OCI-LY1 (cell line): ENCODE data around the gene ZNF646.

Experiments
- H2AFZ ChIP-seq: fragments of 200-600 bp; sonication (generic), shearing (Covaris generic); 2 replicates; pipeline ENCODE4 v1.6.0; 2014; ENCODE audit warnings: antibody characterized with exemption, mild to moderate bottlenecking, low read length
- H3F3A ChIP-seq: fragments of 200-600 bp; sonication (generic), shearing (Covaris generic); 2 replicates; pipeline ENCODE4 v1.6.0; 2014; ENCODE audit warnings: mild to moderate bottlenecking, antibody characterized with exemption, low read length, moderate library complexity; ENCODE audit not compliant: insufficient read depth
- H3K27ac ChIP-seq: fragments of 200-600 bp; sonication (generic); 2 replicates; pipeline ENCODE4 v1.5.1; 2014; ENCODE audit warnings: low read length, mixed run types, mild to moderate bottlenecking, low read depth; ENCODE audit not compliant: poor library complexity, severe bottlenecking
- H3K27me3 ChIP-seq: fragments of 200-600 bp; sonication (generic); 2 replicates; pipeline ENCODE4 v1.6.0; 2014; ENCODE audit warnings: antibody characterized with exemption, mild to moderate bottlenecking, low read length, moderate library complexity; ENCODE audit not compliant: insufficient read depth
- H3K36me3 ChIP-seq: fragments of 200-600 bp; sonication (generic); 2 replicates; pipeline ENCODE4 v1.6.1; 2014; ENCODE audit warnings: mild to moderate bottlenecking, antibody characterized with exemption, low read length, moderate library complexity, mixed read lengths; ENCODE audit not compliant: insufficient read depth
- H3K4me1 ChIP-seq: fragments of 200-600 bp; sonication (generic); 2 replicates; pipeline ENCODE4 v1.5.1; 2014; ENCODE audit warnings: mild to moderate bottlenecking, low read length, moderate library complexity; ENCODE audit not compliant: insufficient read depth, severe bottlenecking
- H3K4me2 ChIP-seq: fragments of 200-600 bp; sonication (generic), shearing (Covaris generic); 2 replicates; pipeline ENCODE4 v1.6.1; 2014; ENCODE audit warnings: low read length
- H3K4me3 ChIP-seq: fragments of 200-600 bp; sonication (generic); 2 replicates; pipeline ENCODE4 v1.5.1; 2014; ENCODE audit warnings: low read length, low read depth, mild to moderate bottlenecking, mixed read lengths; ENCODE audit not compliant: poor library complexity, severe bottlenecking
- H3K79me2 ChIP-seq: fragments of 200-600 bp; shearing (Covaris generic); 2 replicates; pipeline ENCODE4 v1.6.1; 2016; ENCODE audit warnings: mixed run types, low read length, mixed read lengths; ENCODE audit not compliant: insufficient read depth
- H3K9ac ChIP-seq: fragments of 200-600 bp; sonication (generic), shearing (Covaris generic); 2 replicates; pipeline ENCODE4 v1.6.1; 2014; ENCODE audit warnings: mild to moderate bottlenecking, low read length, mixed read lengths
- H3K9me2 ChIP-seq: fragments of 200-600 bp; sonication (generic), shearing (Covaris generic); 2 replicates; pipeline ENCODE4 v1.6.1; 2014; ENCODE audit warnings: low read depth, mild to moderate bottlenecking, low read length, mixed read lengths
- H3K9me3 ChIP-seq: fragments of 200-600 bp; shearing (Covaris generic); 2 replicates; pipeline ENCODE4 v1.6.1; 2014; ENCODE audit warnings: low read length, mixed read lengths
- H4K20me1 ChIP-seq: fragments of 200-600 bp; sonication (generic), shearing (Covaris generic); 2 replicates; pipeline ENCODE4 v1.6.0; 2016; ENCODE audit warnings: mild to moderate bottlenecking, low read length; ENCODE audit not compliant: insufficient read depth
- EZH2 ChIP-seq: fragments of 200-600 bp; sonication (generic), shearing (Covaris generic); IDR thresholded peaks from 2 replicates; pipeline ENCODE4 v1.8.0; 2017; ENCODE audit warnings: borderline replicate concordance, mixed run types, mild to moderate bottlenecking, antibody characterized with exemption, low read length, moderate library complexity, mixed read lengths
- TF ChIP-seq, protein P1 (sequence below): fragments of 200-600 bp; sonication (generic), shearing (Covaris generic); IDR thresholded peaks from 2 replicates; pipeline ENCODE4 v1.5.1; 2017; ENCODE audit warnings: mild to moderate bottlenecking, antibody characterized with exemption, low read length, moderate library complexity, mixed read lengths

The ZNF646 gene

GRCh38 chr16:31036691-31037090 lies 37.5 kb upstream of the ZNF646 start:
- no peak overlapping the region for H2AFZ ChIP-seq
- H3K9ac ChIP-seq = no peak overlapping the region
- no peaks in the 10 kb centered on the region for H3K27me3 ChIP-seq
- no peaks in the 10 kb centered on the region for H4K20me1 ChIP-seq
- H3K4me2 ChIP-seq = no peak overlapping the region
- TF ChIP-seq EZH2 = no peak
- H3F3A ChIP-seq = no peaks in the 10 kb centered on the region
- no peak overlapping the region for H3K27ac ChIP-seq
- H3K9me3 ChIP-seq = no peaks in the 10 kb centered on the region
- H3K4me1 ChIP-seq = peaks cover 17% of the 10 kb centered on the region
- H3K4me3 ChIP-seq = no peak overlapping the region
- no peaks in the 10 kb centered on the region for H3K79me2 ChIP-seq
- H3K9me2 ChIP-seq = no peaks in the 10 kb centered on the region
- peaks cover 17% of the 10 kb centered on the region; the same call in 1 of the 2 replicates for H3K36me3 ChIP-seq

- Histone ChIP-seq H3K9me2 (no peaks in the 10 kb centered on the region), H3K79me2 (no peaks in the 10 kb centered on the region), H3K9me3 (no peaks in the 10 kb centered on the region), H3K27ac (no peak overlapping the region), H4K20me1 (no peaks in the 10 kb centered on the region), H3K27me3 (no peaks in the 10 kb centered on the region), H3K4me3 (no peak overlapping the region), H3K4me2 (no peak overlapping the region), H3K9ac (no peak overlapping the region), H3K4me1 (peaks cover 5% of the 10 kb centered on the region), H3K36me3 (peaks cover 17% of the 10 kb centered on the region; the same call in 1 of the 2 replicates), H3F3A (no peaks in the 10 kb centered on the region), H2AFZ (no peak overlapping the region)
- TF ChIP-seq, protein P1, sequence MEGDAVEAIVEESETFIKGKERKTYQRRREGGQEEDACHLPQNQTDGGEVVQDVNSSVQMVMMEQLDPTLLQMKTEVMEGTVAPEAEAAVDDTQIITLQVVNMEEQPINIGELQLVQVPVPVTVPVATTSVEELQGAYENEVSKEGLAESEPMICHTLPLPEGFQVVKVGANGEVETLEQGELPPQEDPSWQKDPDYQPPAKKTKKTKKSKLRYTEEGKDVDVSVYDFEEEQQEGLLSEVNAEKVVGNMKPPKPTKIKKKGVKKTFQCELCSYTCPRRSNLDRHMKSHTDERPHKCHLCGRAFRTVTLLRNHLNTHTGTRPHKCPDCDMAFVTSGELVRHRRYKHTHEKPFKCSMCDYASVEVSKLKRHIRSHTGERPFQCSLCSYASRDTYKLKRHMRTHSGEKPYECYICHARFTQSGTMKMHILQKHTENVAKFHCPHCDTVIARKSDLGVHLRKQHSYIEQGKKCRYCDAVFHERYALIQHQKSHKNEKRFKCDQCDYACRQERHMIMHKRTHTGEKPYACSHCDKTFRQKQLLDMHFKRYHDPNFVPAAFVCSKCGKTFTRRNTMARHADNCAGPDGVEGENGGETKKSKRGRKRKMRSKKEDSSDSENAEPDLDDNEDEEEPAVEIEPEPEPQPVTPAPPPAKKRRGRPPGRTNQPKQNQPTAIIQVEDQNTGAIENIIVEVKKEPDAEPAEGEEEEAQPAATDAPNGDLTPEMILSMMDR = no peak
Measured at GRCh38 chr16:31038993-31039392, 35.2 kb upstream of the ZNF646 start.

GRCh38 chr16:31042866-31043265 lies 31.4 kb upstream of the ZNF646 start:
- H3K27me3 ChIP-seq = no peaks in the 10 kb centered on the region
- no peaks in the 10 kb centered on the region for H3K79me2 ChIP-seq
- no peak overlapping the region for H3K4me2 ChIP-seq
- H3K9me2 ChIP-seq = no peaks in the 10 kb centered on the region
- H3K4me3 ChIP-seq = no peak overlapping the region
- no peak for TF ChIP-seq EZH2
- TF ChIP-seq, protein P1 = no peak
- peaks cover 17% of the 10 kb centered on the region; the same call in 1 of the 2 replicates for H3K36me3 ChIP-seq
- H3K9ac ChIP-seq = no peak overlapping the region
- no peak overlapping the region for H2AFZ ChIP-seq
- no peaks in the 10 kb centered on the region for H3K9me3 ChIP-seq
- no peaks in the 10 kb centered on the region for H3K4me1 ChIP-seq
- no peaks in the 10 kb centered on the region for H4K20me1 ChIP-seq
- no peak overlapping the region for H3K27ac ChIP-seq
- H3F3A ChIP-seq = no peaks in the 10 kb centered on the region

DNA sequence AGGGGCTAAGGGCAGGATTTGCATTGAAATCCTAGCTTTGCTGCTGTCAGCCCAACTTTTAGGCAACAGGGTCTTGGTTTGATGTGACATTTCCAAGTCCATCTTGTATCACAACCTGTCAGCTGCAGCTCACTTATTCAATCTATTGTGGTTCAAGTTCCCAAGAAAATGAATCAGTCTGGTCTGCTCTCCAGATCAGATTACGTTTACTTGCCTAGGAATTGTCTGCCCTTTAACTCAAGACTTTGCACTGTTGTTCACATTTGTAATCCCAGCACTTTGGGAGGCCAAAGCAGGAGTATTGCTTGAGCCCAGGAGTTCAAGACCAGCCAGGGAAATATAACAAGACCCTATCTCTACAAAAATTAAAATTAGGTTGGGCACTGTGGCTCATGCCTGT lies 30.9 kb upstream of the ZNF646 start:
- Histone ChIP-seq H3K4me3 (no peak overlapping the region), H3K4me2 (no peak overlapping the region), H3K36me3 (peaks cover 17% of the 10 kb centered on the region; the same call in 1 of the 2 replicates), H3F3A (no peaks in the 10 kb centered on the region), H3K9me3 (no peaks in the 10 kb centered on the region), H3K79me2 (no peaks in the 10 kb centered on the region), H3K27me3 (no peaks in the 10 kb centered on the region), H3K4me1 (no peaks in the 10 kb centered on the region), H4K20me1 (no peaks in the 10 kb centered on the region), H3K9ac (no peak overlapping the region), H2AFZ (no peak overlapping the region), H3K9me2 (no peaks in the 10 kb centered on the region), H3K27ac (no peak overlapping the region)
- no peak for TF ChIP-seq EZH2
- TF ChIP-seq, protein P1 = no peak
